GM11168 (cell line): ENCODE measurements around the gene PRSS33.

Experiments used
- in situ Hi-C: fragments of 300-500 bp; cut with MboI; formaldehyde crosslinking; loops from one replicate; pipeline ENCODE4 v1.12.0; 2022; ENCODE audit warnings: low sequenced_read_pairs; ENCODE audit not compliant: unreplicated experiment

Gene PRSS33

DNA sequence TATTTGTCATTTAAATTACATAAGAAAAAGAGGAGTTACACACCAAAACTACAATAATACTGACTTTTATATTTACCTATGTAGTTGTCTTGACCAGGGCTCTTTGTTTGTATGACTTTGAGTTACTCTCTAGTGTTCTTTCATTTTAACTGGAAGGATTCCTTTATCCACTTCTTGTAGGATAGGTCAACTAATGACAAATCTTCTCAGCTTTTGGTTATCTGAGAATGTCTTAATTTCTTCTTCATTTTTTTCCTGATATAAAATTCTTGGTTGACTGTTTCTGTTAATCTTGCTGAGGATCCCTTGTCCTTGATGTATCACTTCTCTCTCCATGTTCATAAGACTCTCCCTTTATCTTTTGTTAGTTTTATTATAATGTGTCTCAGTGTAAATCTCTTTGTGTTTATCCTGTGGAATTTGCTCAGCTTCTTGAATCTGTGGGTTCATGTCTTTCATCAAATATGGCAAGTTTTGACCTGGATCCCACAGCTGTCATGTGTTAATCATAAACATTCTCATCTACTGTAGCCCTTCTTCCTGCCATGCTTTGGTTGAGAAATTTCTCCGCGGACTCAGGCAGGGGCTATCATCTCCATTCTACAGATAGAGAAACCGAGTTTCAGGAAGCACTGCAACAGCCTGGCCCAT is 16.3 kb upstream of the PRSS33 start:
- in situ Hi-C loops: no loop called here

GRCh38 chr16:2799859-2800226 is 12.5 kb upstream of the PRSS33 start:
- in situ Hi-C loops: no loop called here

DNA sequence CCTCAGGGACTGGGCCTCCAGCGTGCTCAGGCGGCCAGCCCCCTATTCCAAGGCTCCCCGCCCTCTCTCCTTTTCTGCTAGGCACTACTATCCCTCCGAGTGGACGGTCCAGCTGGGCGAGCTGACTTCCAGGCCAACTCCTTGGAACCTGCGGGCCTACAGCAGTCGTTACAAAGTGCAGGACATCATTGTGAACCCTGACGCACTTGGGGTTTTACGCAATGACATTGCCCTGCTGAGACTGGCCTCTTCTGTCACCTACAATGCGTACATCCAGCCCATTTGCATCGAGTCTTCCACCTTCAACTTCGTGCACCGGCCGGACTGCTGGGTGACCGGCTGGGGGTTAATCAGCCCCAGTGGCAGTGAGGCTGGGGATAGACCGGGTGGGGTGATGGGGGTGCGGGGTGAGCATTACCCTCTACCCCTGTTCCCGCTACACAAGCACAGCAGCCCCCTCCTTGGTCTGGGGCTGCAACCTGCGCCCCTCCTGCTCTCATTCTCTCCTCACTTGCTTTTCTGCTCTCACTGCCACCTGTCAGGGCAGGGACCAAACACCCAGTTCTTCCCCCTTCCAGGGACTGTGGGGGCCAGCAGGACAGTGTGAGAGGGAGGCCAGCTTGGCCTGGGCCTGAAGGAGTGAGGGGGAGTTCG is 12.0 kb upstream of the PRSS33 start:
- in situ Hi-C loops: no loop called here

- in situ Hi-C loops: no loop called here
Observed at GRCh38 chr16:2798723-2799204, 11.4 kb upstream of the PRSS33 start.

DNA sequence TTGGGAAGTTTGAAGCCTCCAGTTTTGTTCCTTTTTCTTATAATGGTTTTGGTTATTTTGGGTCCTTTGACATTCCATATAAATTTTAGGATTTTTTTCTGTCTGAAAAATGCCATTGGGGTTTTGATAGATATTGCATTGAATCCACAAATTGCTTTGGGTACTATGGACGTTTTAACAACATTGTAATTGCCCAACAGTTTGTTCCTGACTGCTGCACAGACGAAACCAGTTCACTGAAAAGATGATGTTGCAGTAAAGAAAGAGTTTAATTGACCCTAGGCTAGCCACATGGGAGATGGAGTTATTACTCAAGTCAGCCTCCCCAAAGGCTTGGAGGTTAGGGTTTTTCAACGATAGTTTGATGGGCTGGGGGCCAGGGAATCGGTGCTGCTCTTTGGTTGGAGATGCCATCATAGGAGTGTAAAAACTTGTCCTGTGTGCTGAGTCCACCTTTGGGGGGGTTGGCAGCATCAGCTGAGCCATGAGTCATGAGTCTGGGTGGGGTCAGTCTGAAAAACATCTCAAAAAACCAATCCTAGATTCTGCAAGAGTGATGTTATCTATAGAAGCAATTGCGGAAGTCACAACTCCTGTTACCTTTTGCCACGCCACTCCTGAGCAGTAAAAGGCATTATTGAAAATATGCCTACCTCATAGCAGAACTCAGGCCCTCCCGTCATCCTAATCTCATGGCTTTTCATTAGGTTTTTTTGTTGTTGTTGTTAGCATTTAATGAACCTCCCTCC is 8.2 kb upstream of the PRSS33 start:
- in situ Hi-C loops: no loop called here

GRCh38 chr16:2792940-2793339 is 5.6 kb upstream of the PRSS33 start:
- in situ Hi-C loops: no loop called here

- in situ Hi-C loops: no loop called here
Observed at GRCh38 chr16:2791174-2791573, 3.8 kb upstream of the PRSS33 start.

DNA sequence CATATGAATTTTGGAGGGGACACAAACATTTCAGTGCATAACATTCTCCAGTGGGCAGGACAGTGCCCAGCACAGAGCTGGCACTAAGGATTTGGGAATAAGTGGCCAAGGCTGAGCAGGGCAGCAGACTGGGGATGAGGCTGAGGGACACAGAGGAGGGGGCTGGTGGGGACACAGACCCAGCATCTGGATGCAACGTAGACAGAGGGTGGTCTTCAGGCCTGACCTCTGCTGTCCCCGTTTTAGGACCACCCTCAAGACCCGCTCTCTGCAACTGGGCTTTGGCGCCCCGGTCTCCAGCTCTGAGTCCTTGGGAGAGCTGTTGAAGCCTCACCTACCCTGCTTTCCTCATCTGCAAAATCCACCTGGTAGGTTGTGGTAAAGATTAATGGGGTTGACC is 3.3 kb upstream of the PRSS33 start:
- in situ Hi-C loops: no loop called here

DNA sequence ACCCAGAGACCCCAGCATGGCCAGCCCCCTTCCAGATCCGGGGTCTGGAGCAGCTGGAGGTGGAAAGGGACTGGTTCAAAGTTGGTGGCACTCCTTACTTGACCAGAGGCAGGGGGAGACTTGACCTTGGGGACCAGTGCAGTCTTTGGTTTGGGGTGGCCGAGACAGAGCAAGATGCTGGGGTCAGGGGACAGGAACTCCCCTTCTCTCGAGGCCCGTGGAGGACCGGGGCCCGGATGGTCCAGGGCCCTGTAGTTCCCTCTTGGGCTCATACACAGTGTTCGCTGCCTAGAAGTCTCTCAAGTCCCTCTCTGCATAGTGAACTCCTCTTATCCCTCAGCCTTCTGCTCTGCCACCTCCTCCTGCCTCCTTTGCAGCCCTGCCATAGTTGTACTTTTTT is 601 bp upstream of the PRSS33 start:
- in situ Hi-C loops: no loop called here

DNA sequence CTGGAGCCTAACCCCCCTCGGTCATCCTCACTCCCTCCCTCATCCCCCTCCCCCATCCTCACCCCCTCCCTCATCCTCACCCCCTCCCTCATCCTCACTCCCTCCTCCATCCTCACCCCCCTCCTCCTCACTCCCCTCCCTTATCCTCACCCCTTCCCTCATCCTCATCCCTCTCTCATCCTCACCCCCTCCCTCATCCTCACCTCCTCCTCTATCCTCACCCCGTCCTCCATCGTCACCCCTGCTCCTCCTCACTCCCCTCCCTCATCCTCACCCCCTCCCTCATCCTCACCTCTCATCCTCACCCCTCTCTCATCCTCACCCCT is 571 bp downstream of the PRSS33 start:
- in situ Hi-C loops: no loop called here

- in situ Hi-C loops: no loop called here
Observed at GRCh38 chr16:2786061-2786825, 1.1 kb downstream of the PRSS33 start.

DNA sequence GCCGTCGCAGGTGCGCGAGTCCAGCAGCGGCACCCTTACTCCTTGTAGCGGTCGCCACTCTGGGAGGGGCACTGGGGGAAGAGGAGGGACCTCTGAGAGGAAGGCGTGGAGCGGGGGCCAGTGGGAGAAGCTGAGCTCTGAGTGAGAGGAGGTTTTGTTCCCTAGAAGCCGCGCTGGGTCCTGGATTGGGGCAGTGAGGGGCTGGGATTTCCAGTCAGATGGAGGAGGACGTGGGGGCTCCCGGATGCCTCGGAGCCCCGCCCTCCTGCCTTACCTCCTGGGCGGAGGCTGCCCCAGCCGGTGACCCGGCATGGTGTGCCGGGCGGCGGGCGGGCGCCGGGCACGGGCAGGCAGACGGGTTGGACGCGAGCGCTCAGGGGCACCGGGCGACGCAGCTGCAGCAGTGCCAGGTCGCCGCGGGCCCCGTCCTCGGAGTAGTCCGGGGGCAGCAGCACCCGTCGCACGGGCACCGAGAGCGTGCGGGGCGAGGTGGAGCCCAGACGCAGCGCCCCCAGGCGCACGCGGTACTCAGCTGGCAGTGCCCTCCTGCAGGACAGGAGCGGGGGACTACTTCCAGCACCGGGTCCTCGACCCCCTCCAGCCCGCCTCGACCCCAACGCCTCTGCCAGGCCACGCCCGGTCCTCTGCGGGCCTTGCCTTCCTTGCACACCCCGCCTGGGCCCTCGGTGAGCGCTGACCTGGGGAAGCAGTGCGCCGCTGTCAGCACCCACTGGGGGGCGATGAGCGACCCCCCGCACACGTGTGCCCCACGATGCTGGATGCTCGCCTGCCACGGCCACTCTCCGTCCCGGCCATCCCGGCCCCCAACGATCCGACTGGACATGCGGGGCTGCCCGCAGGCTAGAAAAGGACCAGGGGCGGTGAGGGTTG is 2.0 kb downstream of the PRSS33 start:
- in situ Hi-C loops: no loop called here

GRCh38 chr16:2784358-2785100 is 2.8 kb downstream of the PRSS33 start:
- in situ Hi-C loops: no loop called here

DNA sequence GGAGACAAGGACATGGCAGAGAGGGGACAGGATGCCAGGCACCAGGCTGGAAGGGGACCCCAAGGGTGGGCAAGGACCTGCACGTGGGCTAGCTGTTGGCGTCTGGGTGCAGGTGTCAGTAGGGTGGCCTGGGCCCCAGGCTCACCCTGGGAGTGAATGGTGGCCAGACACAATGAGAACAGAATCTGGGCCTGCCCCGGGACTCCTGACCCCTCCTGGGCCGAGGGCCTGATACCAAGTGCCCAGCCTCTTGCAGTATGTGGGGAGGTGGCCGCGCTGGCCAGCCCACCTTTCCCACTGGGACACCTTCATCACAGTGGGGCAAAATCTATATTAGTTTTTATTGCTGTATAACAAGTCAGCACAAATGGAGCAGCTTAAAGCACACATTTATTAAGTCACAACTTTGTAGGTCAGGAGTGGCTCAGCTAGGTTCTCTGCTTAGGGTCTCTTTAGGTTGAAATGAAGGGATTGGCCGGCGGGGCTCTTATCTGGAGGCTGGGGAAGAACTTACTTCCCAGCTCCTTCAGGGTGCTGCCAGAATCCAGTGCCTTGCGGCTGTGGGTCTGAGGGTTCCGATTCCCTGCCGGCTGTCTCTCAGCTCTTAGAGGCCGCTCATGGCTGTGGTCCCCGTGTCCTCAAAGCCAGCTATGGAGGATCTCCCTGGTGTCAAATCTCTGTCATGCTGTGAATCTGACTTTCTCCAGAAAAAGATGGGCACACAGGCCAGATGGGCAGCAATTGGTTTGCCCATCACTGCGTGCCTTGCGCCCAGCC is 3.6 kb downstream of the PRSS33 start:
- in situ Hi-C loops: no loop called here

DNA sequence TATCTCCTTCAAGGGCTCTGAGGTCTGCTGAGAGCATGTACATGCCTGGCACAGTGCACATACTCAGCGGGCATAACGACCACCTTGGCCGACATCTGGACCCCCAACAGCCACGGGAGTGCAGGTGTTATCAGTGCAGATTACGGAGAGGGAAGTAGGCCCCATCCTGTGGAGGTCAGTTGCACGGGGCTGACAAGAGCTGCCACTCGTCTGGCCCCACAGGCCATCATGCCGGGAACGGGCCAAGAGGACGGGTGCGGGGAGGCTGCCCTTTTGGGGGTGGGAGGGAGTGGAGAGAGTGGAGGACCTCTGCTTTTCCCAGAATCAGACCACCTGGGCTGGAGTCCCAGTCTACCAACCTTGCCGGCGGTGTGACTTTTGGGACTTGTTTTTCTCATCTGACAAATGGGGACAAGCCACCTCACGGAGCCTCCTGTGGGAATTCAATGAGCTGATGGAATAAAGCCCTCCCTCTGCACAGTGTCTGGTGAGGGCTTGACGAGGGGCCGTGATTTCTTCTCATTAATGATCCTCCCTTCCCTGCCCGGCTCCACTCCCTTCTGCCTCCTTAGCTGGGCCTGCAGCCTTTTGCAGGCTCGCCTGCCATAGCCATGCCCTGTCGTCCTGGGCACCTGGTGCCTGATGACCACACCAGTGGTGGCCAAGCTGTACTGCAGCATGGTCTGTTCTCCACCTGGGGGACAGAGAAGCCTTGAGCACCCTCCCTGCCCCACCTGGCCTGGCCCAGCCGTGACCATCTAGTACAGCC is 4.6 kb downstream of the PRSS33 start:
- in situ Hi-C loops: no loop called here

GRCh38 chr16:2779978-2780898 is 7.1 kb downstream of the PRSS33 start:
- in situ Hi-C loops: no loop called here
